Rectal smooth muscle tissue (tissue), 1 donor: ENCODE data around the gene USP17L19.
"Not testable (repeated sequence)": the region's sequence is repeated elsewhere in the genome, so short reads cannot be mapped to it uniquely, and the experiment has no call there.

Source experiments
- H3K27ac ChIP-seq: one replicate; pipeline ENCODE4 v1.7.0; 2013; ENCODE audit warnings: low read depth, low read length, inconsistent platforms
- H3K27me3 ChIP-seq: one replicate; pipeline ENCODE4 v1.7.0; 2013; ENCODE audit warnings: low read length; ENCODE audit not compliant: control insufficient read depth, insufficient read depth
- H3K36me3 ChIP-seq: one replicate; pipeline ENCODE4 v1.7.0; 2013; ENCODE audit warnings: low read length; ENCODE audit not compliant: control insufficient read depth, insufficient read depth
- H3K4me1 ChIP-seq: one replicate; pipeline ENCODE4 v1.7.0; 2013; ENCODE audit warnings: low read length; ENCODE audit not compliant: control insufficient read depth, insufficient read depth
- H3K4me3 ChIP-seq: one replicate; pipeline ENCODE4 v1.7.0; 2013; ENCODE audit warnings: low read length
- H3K9ac ChIP-seq: one replicate; pipeline ENCODE4 v1.7.0; 2013; ENCODE audit warnings: low read length

The USP17L19 gene

DNA sequence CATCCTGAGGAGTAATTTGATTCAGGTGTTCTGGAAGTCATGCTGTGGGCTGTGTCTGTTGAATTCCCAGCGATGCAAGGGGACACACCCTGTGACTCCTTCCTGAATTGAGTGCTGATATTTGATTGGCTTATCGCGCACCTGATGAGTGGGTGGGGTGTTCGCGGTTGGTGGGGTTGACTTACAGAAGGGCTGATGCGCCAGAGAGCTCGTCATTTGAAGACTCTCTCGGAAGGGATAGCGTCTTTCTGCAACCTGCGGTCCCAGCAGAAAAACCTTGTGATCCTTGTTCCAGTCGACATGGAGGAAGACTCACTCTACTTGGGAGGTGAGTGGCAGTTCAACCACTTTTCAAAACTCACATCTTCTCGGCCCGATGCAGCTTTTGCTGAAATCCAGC lies 9.4 kb downstream of the USP17L19 start, which contains the start of gene USP17L21:
Gene USP17L21, plus strand, starts transcription at position 301 of the 400 bp plus-strand sequence. Its CDS starts 0 bp downstream, at position 301.
- not testable (repeated sequence) for H3K36me3 ChIP-seq, H3K27ac ChIP-seq, H3K4me1 ChIP-seq, H3K27me3 ChIP-seq, H3K4me3 ChIP-seq, H3K9ac ChIP-seq

DNA sequence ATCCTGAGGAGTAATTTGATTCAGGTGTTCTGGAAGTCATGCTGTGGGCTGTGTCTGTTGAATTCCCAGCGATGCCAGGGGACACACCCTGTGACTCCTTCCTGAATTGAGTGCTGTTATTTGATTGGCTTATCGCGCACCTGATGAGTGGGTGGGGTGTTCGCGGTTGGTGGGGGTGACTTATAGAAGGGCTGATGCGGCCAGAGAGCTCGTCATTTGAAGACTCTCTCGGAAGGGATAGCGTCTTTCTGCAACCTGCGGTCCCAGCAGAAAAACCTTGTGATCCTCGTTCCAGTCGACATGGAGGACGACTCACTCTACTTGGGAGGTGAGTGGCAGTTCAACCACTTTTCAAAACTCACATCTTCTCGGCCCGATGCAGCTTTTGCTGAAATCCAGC lies 14.1 kb downstream of the USP17L19 start, which contains the start of gene USP17L22:
Gene USP17L22, plus strand, starts transcription at position 301 of the 400 bp plus-strand sequence. Its CDS starts 0 bp downstream, at position 301.
- H3K27ac ChIP-seq, H3K4me3 ChIP-seq, H3K27me3 ChIP-seq, H3K9ac ChIP-seq, H3K36me3 ChIP-seq, H3K4me1 ChIP-seq: not testable (repeated sequence)

DNA sequence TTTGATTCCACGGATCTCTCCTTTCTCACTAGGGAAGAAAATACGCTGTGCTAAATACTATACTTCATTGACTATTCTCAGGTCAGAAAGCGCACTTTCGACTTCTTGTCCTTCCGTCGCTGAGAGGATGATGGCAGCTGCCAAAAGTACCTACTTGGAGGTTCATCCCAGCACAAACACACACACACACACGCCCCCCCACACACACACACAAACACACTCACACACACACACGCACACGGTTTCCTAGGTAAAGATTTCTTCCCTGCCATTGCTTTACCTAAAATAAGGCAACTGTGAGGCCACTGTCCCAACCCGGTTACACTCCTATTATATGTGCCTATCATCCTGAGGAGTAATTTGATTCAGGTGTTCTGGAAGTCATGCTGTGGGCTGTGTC lies 18.5 kb downstream of the USP17L19 start:
- not testable (repeated sequence) for H3K4me3 ChIP-seq, H3K27ac ChIP-seq, H3K36me3 ChIP-seq, H3K9ac ChIP-seq, H3K4me1 ChIP-seq, H3K27me3 ChIP-seq
